BE2C (cell line): Measurements from ENCODE around the gene ADAMTS17.

Experiments
- DNase-seq: peaks from one replicate; pipeline ENCODE4 v3.0.0-alpha.2; 2020
- H3K27me3 ChIP-seq: fragments of 250-450 bp; sonication (Bioruptor Pico); 2 replicates; pipeline ENCODE4 v1.5.1; 2020; ENCODE audit warnings: mild to moderate bottlenecking
- H3K36me3 ChIP-seq: fragments of 250-450 bp; sonication (Bioruptor Pico); 2 replicates; pipeline ENCODE4 v1.5.1; 2020; ENCODE audit warnings: mild to moderate bottlenecking
- H3K4me1 ChIP-seq: fragments of 250-450 bp; sonication (Bioruptor Pico); 2 replicates; pipeline ENCODE4 v1.5.1; 2020
- H3K4me3 ChIP-seq: 2 replicates; pipeline ENCODE4 v1.5.1; 2011; ENCODE audit warnings: low read depth, low read length
- H3K9me3 ChIP-seq: fragments of 250-450 bp; sonication (Bioruptor Pico); 2 replicates; pipeline ENCODE4 v1.5.1; 2020
- TF ChIP-seq, protein P1 (sequence below): IDR thresholded peaks from 2 replicates; pipeline ENCODE4 v1.5.1; 2012; ENCODE audit warnings: mild to moderate bottlenecking, low read depth, low read length

The ADAMTS17 gene

DNA sequence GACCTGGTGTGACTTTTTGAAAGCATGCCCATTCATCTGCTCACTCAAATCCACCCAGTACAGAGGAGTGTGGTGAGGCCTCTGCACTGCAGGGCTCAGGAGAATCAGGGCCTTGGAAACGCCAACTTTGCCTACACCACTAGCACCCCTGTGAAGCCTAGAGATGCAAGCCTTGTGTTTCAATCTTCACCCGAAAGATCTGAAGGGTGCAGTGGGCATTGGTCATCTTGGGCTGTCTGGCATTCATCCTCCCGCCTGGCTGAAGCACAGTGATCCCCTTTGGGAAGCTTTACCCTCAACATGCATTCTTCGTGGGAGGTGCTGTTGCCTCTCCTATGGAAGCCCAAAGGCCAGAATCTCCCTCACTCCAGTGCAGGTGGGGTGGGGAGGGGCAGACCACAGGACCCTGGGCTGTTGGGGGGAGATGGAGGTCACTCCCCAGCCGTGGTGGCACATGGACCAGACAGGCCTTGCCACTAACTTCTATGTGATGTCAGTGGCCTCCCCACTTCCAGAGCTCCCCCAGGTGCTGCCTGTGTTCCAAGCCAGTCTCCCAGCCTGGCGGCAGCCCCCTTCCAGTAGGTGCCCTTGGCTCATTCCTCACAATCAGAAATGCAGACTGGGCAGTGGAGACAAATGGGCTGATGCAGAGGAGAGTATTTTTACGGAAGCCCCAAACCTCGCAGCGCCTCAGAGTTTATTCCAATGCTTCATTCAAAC lies 92.5 kb downstream of the ADAMTS17 start:
- no peak for DNase-seq

DNA sequence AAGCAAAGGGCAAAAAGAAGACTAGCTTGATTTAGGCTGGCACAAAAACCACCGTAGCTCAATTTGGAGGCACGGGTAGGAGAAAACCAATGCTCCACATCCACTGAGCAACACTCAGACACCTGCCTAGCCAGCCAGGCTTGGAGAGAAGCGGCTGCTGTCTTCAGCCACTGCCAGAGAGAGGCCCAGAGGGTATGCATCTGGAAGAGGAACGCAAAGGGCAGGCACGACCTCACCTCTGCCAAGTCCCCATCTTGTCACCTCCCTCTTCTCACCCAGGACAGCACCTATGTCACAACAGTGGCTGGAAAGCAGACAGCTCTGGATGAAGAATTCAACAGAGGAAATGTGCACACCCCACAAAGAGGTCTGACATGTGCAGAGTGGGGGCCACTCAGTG lies 93.5 kb downstream of the ADAMTS17 start:
- DNase-seq, result no peak

More for the DNA sequence above, 92.5 kb downstream of the ADAMTS17 start:
- TF ChIP-seq, protein P1, sequence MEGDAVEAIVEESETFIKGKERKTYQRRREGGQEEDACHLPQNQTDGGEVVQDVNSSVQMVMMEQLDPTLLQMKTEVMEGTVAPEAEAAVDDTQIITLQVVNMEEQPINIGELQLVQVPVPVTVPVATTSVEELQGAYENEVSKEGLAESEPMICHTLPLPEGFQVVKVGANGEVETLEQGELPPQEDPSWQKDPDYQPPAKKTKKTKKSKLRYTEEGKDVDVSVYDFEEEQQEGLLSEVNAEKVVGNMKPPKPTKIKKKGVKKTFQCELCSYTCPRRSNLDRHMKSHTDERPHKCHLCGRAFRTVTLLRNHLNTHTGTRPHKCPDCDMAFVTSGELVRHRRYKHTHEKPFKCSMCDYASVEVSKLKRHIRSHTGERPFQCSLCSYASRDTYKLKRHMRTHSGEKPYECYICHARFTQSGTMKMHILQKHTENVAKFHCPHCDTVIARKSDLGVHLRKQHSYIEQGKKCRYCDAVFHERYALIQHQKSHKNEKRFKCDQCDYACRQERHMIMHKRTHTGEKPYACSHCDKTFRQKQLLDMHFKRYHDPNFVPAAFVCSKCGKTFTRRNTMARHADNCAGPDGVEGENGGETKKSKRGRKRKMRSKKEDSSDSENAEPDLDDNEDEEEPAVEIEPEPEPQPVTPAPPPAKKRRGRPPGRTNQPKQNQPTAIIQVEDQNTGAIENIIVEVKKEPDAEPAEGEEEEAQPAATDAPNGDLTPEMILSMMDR, result no peak
- no peaks in the 10 kb centered on the region for H3K9me3 ChIP-seq
- no peak overlapping the region for H3K4me3 ChIP-seq
- H3K27me3 ChIP-seq, result no peaks in the 10 kb centered on the region
- no peaks in the 10 kb centered on the region for H3K4me1 ChIP-seq
- H3K36me3 ChIP-seq, result no peaks in the 10 kb centered on the region

DNA sequence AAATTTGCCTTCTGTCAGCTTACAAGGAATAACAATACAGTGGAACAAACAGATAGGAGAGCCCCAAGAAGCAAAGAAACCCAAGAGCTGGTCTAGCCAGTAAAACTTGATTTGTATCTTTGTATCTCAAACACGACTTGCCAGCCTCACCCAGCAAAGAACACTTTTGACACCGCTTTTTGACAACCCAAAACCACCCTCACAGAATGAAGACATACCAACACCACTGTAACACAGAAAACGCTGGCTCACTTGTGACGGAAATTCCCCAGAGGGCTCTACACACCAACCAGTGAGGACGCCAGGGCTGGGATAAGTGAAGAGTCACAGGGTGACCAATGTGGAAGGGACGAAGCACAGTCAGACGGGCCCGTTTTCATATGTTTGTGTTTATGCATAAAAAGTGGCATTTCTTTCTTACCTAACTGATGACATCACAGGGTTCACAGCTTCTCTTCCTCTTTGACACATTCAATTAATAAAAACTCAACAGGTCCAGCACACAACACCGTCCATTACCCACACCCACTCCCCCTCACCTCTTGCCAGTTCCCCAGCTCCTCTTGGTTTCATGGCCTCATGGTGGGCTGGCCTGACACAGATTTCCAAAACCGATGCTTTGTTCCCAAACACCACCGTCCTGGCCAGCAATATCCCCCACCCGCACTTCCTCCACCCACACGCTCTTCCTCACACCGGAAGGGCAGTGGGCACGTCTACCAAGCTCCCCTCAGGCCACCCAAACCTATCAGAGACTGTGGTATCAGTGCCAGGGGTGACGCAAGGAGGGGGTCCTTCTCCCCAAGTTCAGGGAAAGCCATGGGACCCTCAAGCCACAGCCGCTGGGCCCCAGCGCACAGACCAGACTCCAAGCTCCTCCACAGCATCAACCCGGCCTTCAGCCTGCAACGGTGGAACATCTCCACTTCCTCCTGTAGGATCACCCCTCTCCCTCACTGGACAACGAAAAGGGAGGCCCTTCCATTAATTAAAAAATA lies 94.2 kb downstream of the ADAMTS17 start:
- Histone ChIP-seq H3K27me3 (no peaks in the 10 kb centered on the region), H3K4me3 (no peak overlapping the region), H3K9me3 (no peaks in the 10 kb centered on the region), H3K36me3 (no peaks in the 10 kb centered on the region), H3K4me1 (no peaks in the 10 kb centered on the region)
- TF ChIP-seq, protein P1, result no peak
- DNase-seq, result no peak

More for the DNA sequence above, 93.5 kb downstream of the ADAMTS17 start:
- TF ChIP-seq, protein P1, result no peak
- Histone ChIP-seq H3K27me3 (no peaks in the 10 kb centered on the region), H3K4me1 (no peaks in the 10 kb centered on the region), H3K36me3 (no peaks in the 10 kb centered on the region), H3K9me3 (no peaks in the 10 kb centered on the region), H3K4me3 (no peak overlapping the region)

DNA sequence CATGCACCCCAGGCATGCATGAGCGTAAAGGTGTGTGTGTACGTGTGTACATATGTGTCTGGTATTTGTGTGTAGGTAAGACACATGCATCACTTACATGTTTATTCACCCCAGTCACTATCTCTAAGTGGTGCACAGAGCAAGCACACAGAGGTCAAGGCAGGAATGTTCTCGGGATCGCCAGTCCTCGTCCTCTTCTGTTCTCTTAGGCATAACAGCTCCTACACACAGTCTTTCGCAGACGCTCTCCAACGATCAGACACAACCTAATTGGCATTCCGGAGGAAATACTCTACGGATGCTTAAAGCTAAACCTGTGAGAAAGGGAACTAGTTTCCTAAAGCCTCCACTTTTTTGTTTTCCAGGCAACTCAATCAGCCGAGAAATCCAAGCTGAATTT lies 95.9 kb downstream of the ADAMTS17 start:
- TF ChIP-seq, protein P1, result no peak
- Histone ChIP-seq H3K4me1 (no peaks in the 10 kb centered on the region), H3K4me3 (no peak overlapping the region), H3K36me3 (no peaks in the 10 kb centered on the region), H3K27me3 (no peaks in the 10 kb centered on the region), H3K9me3 (no peaks in the 10 kb centered on the region)
- DNase-seq, result no peak

DNA sequence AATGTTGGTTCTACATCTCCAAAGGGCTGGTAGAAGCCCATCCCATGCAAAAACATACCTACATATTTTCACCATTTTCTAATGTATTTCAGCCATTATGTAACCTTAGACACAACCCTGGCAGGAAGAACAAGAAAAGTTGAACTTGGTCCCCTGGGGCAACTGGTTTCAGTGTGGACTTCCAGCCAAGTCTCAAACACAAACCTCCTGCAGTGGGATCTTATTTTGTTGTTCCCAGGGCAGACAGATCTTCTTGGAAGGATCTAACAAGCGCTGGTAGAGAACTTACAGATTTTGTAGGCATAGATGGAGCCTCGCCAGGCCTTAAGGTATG lies 96.3 kb downstream of the ADAMTS17 start:
- H3K36me3 ChIP-seq, result no peaks in the 10 kb centered on the region
- TF ChIP-seq, protein P1, result no peak
- H3K4me1 ChIP-seq, result no peaks in the 10 kb centered on the region
- no peak overlapping the region for H3K4me3 ChIP-seq
- no peaks in the 10 kb centered on the region for H3K27me3 ChIP-seq
- H3K9me3 ChIP-seq, result no peaks in the 10 kb centered on the region
- DNase-seq, result no peak
